AG04450 (cell line): ENCODE results near the gene HNRNPM. TPM values are rescaled to one million over a fixed set of nuclear protein-coding genes. Genes with fewer than 3 reads are reported as not detected.

ENCODE experiments used
- CTCF ChIA-PET: fragments of 300-600, 350-600 bp; formaldehyde crosslinking; extraction: SDS; loops from one replicate; lab custom pipeline; 2022; ENCODE audit warnings: antibody characterized with exemption, inconsistent platforms; lab: Charles Lee
- POLR2A ChIA-PET: fragments of 350-600 bp; formaldehyde crosslinking; extraction: SDS; loops from one replicate; lab custom pipeline; 2021; ENCODE audit warnings: antibody characterized with exemption, inconsistent platforms; lab: Yijun Ruan, JAX
- DNase-seq: peaks from one replicate; pipeline ENCODE4 v3.0.0-alpha.2; 2011; ENCODE audit warnings: low read depth, low spot score
- H3K27ac ChIP-seq: one replicate; pipeline ENCODE4 v1.5.1; 2012; ENCODE audit warnings: low read depth, low read length, control low read depth
- H3K27me3 ChIP-seq: one replicate; pipeline ENCODE4 v1.6.0; 2012; ENCODE audit warnings: low read length; ENCODE audit not compliant: control insufficient read depth, insufficient read depth
- H3K4me3 ChIP-seq: 2 replicates; pipeline ENCODE4 v1.5.1; 2011; ENCODE audit warnings: mild to moderate bottlenecking, low read depth, low read length, control low read depth
- H3K9me3 ChIP-seq: 2 replicates; pipeline ENCODE4 v1.5.1; 2012; ENCODE audit warnings: low read length; ENCODE audit not compliant: control insufficient read depth, insufficient read depth
- polyA plus RNA-seq: library from polyadenylated mRNA; depleted of rRNA; stranded (reverse); fragments of >200 nt; gene quantifications from 2 replicates; pipeline ENCODE4 v1.2.3, GENCODE V29; 2011; rRNA removed
- TF ChIP-seq, protein P1 (sequence below): IDR thresholded peaks from 2 replicates; pipeline ENCODE4 v1.5.1; 2011; ENCODE audit warnings: low read depth, low read length, control low read depth, inconsistent platforms

HNRNPM gene
- polyA plus RNA-seq, 1 experiment = 122 TPM

DNA sequence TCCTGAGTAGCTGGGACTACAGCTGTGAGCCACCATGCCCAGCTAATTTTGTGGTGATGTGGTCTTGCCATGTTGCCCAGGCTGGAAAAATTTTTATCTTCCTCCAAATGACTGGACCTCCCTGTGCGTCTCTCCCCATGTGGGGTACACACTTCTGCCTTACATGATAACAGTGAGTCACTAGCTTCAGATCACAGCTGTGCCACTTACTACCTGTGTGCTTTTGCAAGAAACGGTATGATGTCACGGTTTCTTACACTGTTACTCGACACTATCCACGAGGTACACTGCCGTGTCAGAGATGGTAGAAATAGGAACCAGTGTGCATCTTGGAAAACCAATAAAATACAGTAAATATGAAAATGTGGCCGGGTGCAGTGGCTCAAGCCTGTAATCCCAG is 86.7 kb downstream of the HNRNPM start:
- ChIA-PET POLR2A (no interaction called here), CTCF (interaction anchor here (1.1 to 2.0 kb wide), 2 partner anchors 49 to 118 kb away, joined by 4 to 11 read pairs; partner anchors contain the start of gene MARCHF2)
- peaks cover 5% of the 10 kb centered on the region; the same call in 1 of the 2 replicates for H3K9me3 ChIP-seq
- TF ChIP-seq, protein P1, sequence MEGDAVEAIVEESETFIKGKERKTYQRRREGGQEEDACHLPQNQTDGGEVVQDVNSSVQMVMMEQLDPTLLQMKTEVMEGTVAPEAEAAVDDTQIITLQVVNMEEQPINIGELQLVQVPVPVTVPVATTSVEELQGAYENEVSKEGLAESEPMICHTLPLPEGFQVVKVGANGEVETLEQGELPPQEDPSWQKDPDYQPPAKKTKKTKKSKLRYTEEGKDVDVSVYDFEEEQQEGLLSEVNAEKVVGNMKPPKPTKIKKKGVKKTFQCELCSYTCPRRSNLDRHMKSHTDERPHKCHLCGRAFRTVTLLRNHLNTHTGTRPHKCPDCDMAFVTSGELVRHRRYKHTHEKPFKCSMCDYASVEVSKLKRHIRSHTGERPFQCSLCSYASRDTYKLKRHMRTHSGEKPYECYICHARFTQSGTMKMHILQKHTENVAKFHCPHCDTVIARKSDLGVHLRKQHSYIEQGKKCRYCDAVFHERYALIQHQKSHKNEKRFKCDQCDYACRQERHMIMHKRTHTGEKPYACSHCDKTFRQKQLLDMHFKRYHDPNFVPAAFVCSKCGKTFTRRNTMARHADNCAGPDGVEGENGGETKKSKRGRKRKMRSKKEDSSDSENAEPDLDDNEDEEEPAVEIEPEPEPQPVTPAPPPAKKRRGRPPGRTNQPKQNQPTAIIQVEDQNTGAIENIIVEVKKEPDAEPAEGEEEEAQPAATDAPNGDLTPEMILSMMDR = no peak
- H3K27me3 ChIP-seq = no peaks in the 10 kb centered on the region
- no peak for DNase-seq
- no peak overlapping the region for H3K27ac ChIP-seq
- no peak overlapping the region for H3K4me3 ChIP-seq

DNA sequence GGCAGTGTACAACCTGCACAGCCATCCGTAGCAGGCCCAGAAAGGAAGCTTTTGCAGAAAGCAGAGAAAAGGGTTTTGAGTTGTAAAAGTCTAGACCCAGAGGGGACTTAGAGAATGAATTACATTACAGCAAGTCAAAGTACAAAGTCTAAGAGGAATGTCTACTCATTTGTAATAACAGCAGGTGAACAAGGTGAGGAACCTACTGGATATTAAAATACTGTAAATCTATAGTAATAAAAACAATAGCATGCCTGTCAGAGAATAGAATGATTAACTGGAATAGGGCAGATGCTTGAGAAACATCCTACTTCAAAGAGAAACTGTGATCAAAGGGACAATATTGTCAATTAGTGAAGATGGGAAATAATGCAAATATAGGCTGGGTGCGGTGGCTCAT is 87.5 kb downstream of the HNRNPM start:
- POLR2A ChIA-PET = no interaction called here
- CTCF ChIA-PET = interaction anchor here (2.0 kb wide), 1 partner anchor 48 kb away, joined by 11 read pairs; no protein-coding TSS in a partner anchor
- TF ChIP-seq, protein P1 = no peak
- Histone ChIP-seq H3K27ac (no peak overlapping the region), H3K9me3 (peaks cover 5% of the 10 kb centered on the region; the same call in 1 of the 2 replicates), H3K27me3 (no peaks in the 10 kb centered on the region), H3K4me3 (no peak overlapping the region)
- DNase-seq = no peak

DNA sequence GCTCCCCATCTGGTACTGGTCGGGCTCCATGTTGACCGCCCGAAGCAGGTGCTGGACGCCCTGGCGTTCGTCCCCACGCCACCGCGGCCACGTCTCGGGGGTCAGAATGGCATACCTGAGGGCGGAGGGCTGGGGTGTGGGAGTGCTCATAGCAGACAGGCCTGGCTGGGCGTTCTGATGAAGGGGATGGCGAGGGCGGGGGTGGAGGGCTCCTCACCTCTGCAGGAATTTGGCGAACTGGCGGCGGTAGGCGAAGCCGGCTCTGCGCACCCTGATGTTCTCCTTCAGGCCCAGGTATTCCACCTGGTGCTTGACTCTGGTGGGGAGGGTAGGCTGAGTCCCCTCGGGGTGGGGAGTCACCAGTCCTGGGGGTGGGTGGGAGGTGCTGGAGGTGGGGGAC is 91.5 kb downstream of the HNRNPM start:
- no peak overlapping the region for H3K27ac ChIP-seq
- TF ChIP-seq, protein P1 = no peak
- ChIA-PET POLR2A (no interaction called here), CTCF (no interaction called here)
- H3K4me3 ChIP-seq = no peak overlapping the region
- H3K9me3 ChIP-seq = no peaks in the 10 kb centered on the region
- no peaks in the 10 kb centered on the region for H3K27me3 ChIP-seq
- DNase-seq = no peak

DNA sequence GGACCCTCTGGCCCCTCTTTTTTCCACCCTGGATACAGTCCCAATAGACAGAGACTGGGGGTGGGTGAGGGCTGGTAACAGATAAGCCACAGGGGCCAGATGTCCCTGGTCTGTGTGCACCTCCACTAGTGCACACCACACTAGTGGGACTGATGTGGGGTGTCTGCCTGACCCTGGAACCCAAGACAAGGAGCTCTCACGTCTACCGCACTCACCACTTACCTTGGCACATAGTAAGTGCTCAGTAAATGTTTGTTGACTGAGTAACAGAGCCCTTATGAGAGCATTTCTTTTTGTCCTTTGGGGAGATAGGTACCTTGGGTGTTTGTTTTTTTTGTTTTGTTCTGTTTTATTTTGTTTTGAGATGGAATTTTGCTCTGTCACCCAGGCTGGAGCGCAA is 92.3 kb downstream of the HNRNPM start:
- TF ChIP-seq, protein P1 = no peak
- POLR2A ChIA-PET = no interaction called here
- DNase-seq = no peak
- Histone ChIP-seq H3K9me3 (no peaks in the 10 kb centered on the region), H3K4me3 (no peak overlapping the region), H3K27me3 (no peaks in the 10 kb centered on the region), H3K27ac (no peak overlapping the region)
- CTCF ChIA-PET = no interaction called here

Other genes starting within 250 kb of the HNRNPM start
- gene CERS4, start 235.6 kb upstream of the HNRNPM start, polyA plus RNA-seq = 4.7 and 5.4 TPM in 2 replicates
- gene CD320, start 136.6 kb upstream of the HNRNPM start, polyA plus RNA-seq = 22.6 and 31.0 TPM in 2 replicates
- 31.5 and 46.1 TPM in 2 replicates for gene NDUFA7, start 123.6 kb upstream of the HNRNPM start, polyA plus RNA-seq
- gene RPS28, start 123.5 kb upstream of the HNRNPM start, polyA plus RNA-seq = 424 and 658 TPM in 2 replicates
- gene KANK3, start 101.7 kb upstream of the HNRNPM start, polyA plus RNA-seq = 0.07 TPM in 1 of 2 replicates, not detected in the other
- 1.3 and 1.7 TPM in 2 replicates for gene ANGPTL4, start 80.8 kb upstream of the HNRNPM start, polyA plus RNA-seq
- gene RAB11B, start 54.6 kb upstream of the HNRNPM start, polyA plus RNA-seq = 25.3 and 37.6 TPM in 2 replicates
- 14.7 and 20.0 TPM in 2 replicates for gene MARCHF2, start 31.7 kb upstream of the HNRNPM start, polyA plus RNA-seq
- gene PRAM1, start 57.7 kb downstream of the HNRNPM start, polyA plus RNA-seq = not detected in 2 replicates
- 2.0 and 3.6 TPM in 2 replicates for gene ZNF414, start 69.2 kb downstream of the HNRNPM start, polyA plus RNA-seq
- 0.10 and 0.15 TPM in 2 replicates for gene MYO1F, start 132.5 kb downstream of the HNRNPM start, polyA plus RNA-seq
- 6.4 and 8.4 TPM in 2 replicates for gene ADAMTS10, start 165.7 kb downstream of the HNRNPM start, polyA plus RNA-seq
- gene NFILZ, start 185.7 kb downstream of the HNRNPM start, polyA plus RNA-seq = not detected in 2 replicates